Hepatocyte (in vitro differentiated cells): ENCODE results near the gene ONECUT3. TPM values are rescaled to one million over a fixed set of nuclear protein-coding genes. Genes with fewer than 3 reads are reported as not detected.

Experiments
- DNase-seq: peaks from one replicate; pipeline ENCODE4 v3.0.0-alpha.2; 2016; ENCODE audit warnings: low spot score
- H2AFZ ChIP-seq: fragments of 200-600 bp; sonication (generic); 2 replicates; pipeline ENCODE4 v1.6.0; 2016; ENCODE audit warnings: antibody characterized with exemption, mild to moderate bottlenecking
- H3K27ac ChIP-seq: fragments of 200-600 bp; sonication (generic); 2 replicates; pipeline ENCODE4 v1.5.1; 2016; ENCODE audit warnings: mild to moderate bottlenecking
- H3K27me3 ChIP-seq: fragments of 200-600 bp; sonication (generic); 2 replicates; pipeline ENCODE4 v1.6.1; 2016
- H3K36me3 ChIP-seq: fragments of 200-600 bp; sonication (generic); replicated peaks from 2 replicates; pipeline ENCODE4 v1.5.1; 2016; ENCODE audit warnings: low read depth; ENCODE audit not compliant: insufficient read depth
- H3K4me1 ChIP-seq: fragments of 200-600 bp; sonication (generic); 2 replicates; pipeline ENCODE4 v1.5.1; 2016; ENCODE audit warnings: mild to moderate bottlenecking, moderate library complexity; ENCODE audit not compliant: insufficient read depth
- H3K4me2 ChIP-seq: fragments of 200-600 bp; sonication (generic); 2 replicates; pipeline ENCODE4 v1.6.0; 2016
- H3K4me3 ChIP-seq: fragments of 200-600 bp; sonication (generic); 2 replicates; pipeline ENCODE4 v1.5.1; 2016; ENCODE audit warnings: mild to moderate bottlenecking
- H3K79me2 ChIP-seq: fragments of 200-600 bp; sonication (generic); 2 replicates; pipeline ENCODE4 v1.6.0; 2017; ENCODE audit warnings: mild to moderate bottlenecking
- H3K9me2 ChIP-seq: fragments of 200-600 bp; sonication (generic); replicated peaks from 2 replicates; pipeline ENCODE4 v1.6.0; 2017; ENCODE audit warnings: mild to moderate bottlenecking; ENCODE audit not compliant: insufficient read depth
- H3K9me3 ChIP-seq: fragments of 200-600 bp; sonication (generic); 2 replicates; pipeline ENCODE4 v1.5.1; 2016; ENCODE audit warnings: low read depth, mild to moderate bottlenecking
- H4K20me1 ChIP-seq: fragments of 200-600 bp; sonication (generic); 2 replicates; pipeline ENCODE4 v1.6.0; 2016; ENCODE audit warnings: mild to moderate bottlenecking; ENCODE audit not compliant: insufficient read depth, poor library complexity, severe bottlenecking
- EZH2 ChIP-seq: fragments of 200-600 bp; sonication (generic); IDR thresholded peaks from 2 replicates; pipeline ENCODE4 v1.6.1; 2016; ENCODE audit warnings: antibody characterized with exemption, mild to moderate bottlenecking, borderline replicate concordance
- EZH2phosphoT487 ChIP-seq: fragments of 200-600 bp; sonication (generic); IDR thresholded peaks from one replicate; pipeline ENCODE4 v1.6.1; 2018; ENCODE audit warnings: antibody characterized with exemption, mild to moderate bottlenecking, low read depth, moderate library complexity; ENCODE audit not compliant: unreplicated experiment, severe bottlenecking
- whole genome bisulfite sequencing: methylation state at CpG from one replicate; pipeline ENCODE4 v1.1.6; 2016; ENCODE audit warnings: low lambda C conversion rate; ENCODE audit errors: missing lambda C conversion rate; 5-methylcytosine and 5-hydroxymethylcytosine counted together
- polyA plus RNA-seq: library from polyadenylated mRNA; unstranded; fragments of >200 nt; fragmentation: Nextera tagmentation; extraction: Ambion mirVana; gene quantifications from 2 replicates; pipeline ENCODE4 v1.2.1, GENCODE V29; 2016
- total RNA-seq: library from RNA; depleted of rRNA; stranded (reverse); fragments of >200 nt; gene quantifications from 2 replicates; pipeline ENCODE4 v1.2.3, GENCODE V29; 2014
- TF ChIP-seq, protein P1 (sequence below): fragments of 200-600 bp; sonication (generic); IDR thresholded peaks from 2 replicates; pipeline ENCODE4 v1.5.1; 2016; ENCODE audit warnings: antibody characterized with exemption, mild to moderate bottlenecking; ENCODE audit not compliant: poor library complexity

ONECUT3 gene
- total and polyA plus RNA-seq, 2 experiments from 2014 or later = 0.03 to 0.06 TPM

GRCh38 chr19:1754636-1755466 lies 1.5 kb downstream of the ONECUT3 start:
- no peak for DNase-seq
- peaks cover 1% of the 10 kb centered on the region for H3K4me1 ChIP-seq
- H3K27ac ChIP-seq = no peak overlapping the region
- no peaks in the 10 kb centered on the region for H3K79me2 ChIP-seq
- peaks cover 86% of the 10 kb centered on the region for H3K27me3 ChIP-seq
- WGBS = 2% methylated on average over 65 of the region's 80 CpGs
- TF ChIP-seq EZH2 (peak; percentile 47), EZH2phosphoT487 (peak; percentile 85)
- TF ChIP-seq, protein P1, sequence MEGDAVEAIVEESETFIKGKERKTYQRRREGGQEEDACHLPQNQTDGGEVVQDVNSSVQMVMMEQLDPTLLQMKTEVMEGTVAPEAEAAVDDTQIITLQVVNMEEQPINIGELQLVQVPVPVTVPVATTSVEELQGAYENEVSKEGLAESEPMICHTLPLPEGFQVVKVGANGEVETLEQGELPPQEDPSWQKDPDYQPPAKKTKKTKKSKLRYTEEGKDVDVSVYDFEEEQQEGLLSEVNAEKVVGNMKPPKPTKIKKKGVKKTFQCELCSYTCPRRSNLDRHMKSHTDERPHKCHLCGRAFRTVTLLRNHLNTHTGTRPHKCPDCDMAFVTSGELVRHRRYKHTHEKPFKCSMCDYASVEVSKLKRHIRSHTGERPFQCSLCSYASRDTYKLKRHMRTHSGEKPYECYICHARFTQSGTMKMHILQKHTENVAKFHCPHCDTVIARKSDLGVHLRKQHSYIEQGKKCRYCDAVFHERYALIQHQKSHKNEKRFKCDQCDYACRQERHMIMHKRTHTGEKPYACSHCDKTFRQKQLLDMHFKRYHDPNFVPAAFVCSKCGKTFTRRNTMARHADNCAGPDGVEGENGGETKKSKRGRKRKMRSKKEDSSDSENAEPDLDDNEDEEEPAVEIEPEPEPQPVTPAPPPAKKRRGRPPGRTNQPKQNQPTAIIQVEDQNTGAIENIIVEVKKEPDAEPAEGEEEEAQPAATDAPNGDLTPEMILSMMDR = no peak
- H4K20me1 ChIP-seq = no peaks in the 10 kb centered on the region
- no peaks in the 10 kb centered on the region for H3K9me2 ChIP-seq
- H3K4me2 ChIP-seq = peak overlapping the region; percentile 29
- H2AFZ ChIP-seq = no peak overlapping the region
- H3K4me3 ChIP-seq = no peak overlapping the region
- no peaks in the 10 kb centered on the region for H3K36me3 ChIP-seq
- no peaks in the 10 kb centered on the region for H3K9me3 ChIP-seq

DNA sequence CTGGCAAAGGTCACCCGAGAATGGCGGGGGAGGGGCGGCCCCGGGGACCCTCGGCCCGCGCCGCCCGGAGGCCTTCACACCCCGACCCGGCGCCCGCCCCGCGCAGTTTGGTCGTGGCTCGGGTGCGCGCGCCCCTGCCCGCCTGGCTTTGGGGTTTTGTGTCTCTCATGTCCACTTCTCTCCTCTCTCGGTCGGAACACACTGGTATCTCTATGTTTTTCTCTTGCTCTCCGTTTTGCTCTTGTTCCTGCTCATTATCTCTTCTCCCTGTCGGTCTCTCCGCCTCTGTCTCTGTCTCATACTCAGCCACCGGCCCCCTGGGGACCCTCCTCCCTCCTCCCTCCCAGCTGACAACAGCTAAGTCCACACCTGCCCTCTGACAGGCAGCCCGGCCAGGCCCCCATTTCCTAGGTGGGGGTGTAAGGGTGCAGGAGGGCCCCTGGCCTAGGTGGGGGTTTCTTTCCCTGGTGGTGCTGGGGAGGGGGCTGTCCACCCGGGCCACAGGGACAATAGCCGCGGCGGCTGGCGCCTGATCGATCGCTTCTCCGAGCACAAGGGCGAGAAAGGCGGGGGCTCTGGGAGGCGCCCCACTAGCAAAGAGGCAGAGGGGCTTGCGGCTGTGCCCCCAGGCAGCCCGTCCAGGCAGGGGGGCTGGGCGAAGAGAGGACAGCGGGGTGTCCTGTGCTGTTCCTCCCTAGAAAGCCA lies 2.3 kb downstream of the ONECUT3 start:
- Histone ChIP-seq H3K79me2 (no peaks in the 10 kb centered on the region), H4K20me1 (no peaks in the 10 kb centered on the region), H3K27ac (no peak overlapping the region), H2AFZ (no peak overlapping the region), H3K4me3 (no peak overlapping the region), H3K36me3 (no peaks in the 10 kb centered on the region), H3K9me2 (no peaks in the 10 kb centered on the region), H3K27me3 (peaks cover 86% of the 10 kb centered on the region), H3K4me1 (no peaks in the 10 kb centered on the region), H3K4me2 (peak overlapping the region; percentile 29), H3K9me3 (no peaks in the 10 kb centered on the region)
- TF ChIP-seq EZH2 (peak; percentile 60), EZH2phosphoT487 (peak; percentile 38)
- TF ChIP-seq, protein P1 = no peak
- WGBS = 9% methylated on average over 22 of the region's 43 CpGs
- DNase-seq = no peak

DNA sequence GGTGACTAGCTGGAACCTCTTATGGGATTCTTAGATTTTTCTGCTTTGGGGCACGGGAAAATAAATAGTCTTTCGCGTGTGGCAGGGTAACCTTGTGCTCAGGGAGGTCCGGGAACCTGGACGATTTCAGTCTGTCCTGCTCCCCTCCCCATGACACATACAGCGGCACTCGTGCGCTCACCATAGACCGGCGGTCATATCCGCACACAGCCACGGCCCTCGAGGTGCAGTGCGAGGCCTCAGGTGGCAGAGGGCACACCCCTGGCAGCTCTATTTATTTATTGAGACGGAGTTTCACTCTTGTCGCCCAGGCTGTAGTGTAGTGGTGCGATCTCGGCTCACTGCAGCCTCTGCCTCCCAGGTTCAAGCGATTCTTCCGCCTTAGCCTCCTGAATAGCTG lies 3.0 kb downstream of the ONECUT3 start:
- no peaks in the 10 kb centered on the region for H3K4me1 ChIP-seq
- H2AFZ ChIP-seq = no peak overlapping the region
- no peaks in the 10 kb centered on the region for H4K20me1 ChIP-seq
- H3K4me3 ChIP-seq = no peak overlapping the region
- H3K36me3 ChIP-seq = no peaks in the 10 kb centered on the region
- H3K27me3 ChIP-seq = peaks cover 86% of the 10 kb centered on the region
- no peak for TF ChIP-seq EZH2phosphoT487
- no peak for TF ChIP-seq EZH2
- TF ChIP-seq, protein P1 = no peak
- no peak overlapping the region for H3K27ac ChIP-seq
- 11% methylated on average over 20 of the region's 20 CpGs for WGBS
- no peaks in the 10 kb centered on the region for H3K9me3 ChIP-seq
- no peaks in the 10 kb centered on the region for H3K79me2 ChIP-seq
- no peaks in the 10 kb centered on the region for H3K9me2 ChIP-seq
- no peak for DNase-seq
- no peak overlapping the region for H3K4me2 ChIP-seq
